GM21390 (cell line): ENCODE data around the gene POLR2L.
A peak's percentile ranks its signal among the peaks of the same experiment; 100 is the strongest.

ENCODE experiments used
- ATAC-seq: cut with Tn5 transposase; IDR thresholded peaks from one replicate; pipeline ENCODE4 v1.9.1; 2021; ENCODE audit not compliant: unreplicated experiment

The POLR2L gene

DNA sequence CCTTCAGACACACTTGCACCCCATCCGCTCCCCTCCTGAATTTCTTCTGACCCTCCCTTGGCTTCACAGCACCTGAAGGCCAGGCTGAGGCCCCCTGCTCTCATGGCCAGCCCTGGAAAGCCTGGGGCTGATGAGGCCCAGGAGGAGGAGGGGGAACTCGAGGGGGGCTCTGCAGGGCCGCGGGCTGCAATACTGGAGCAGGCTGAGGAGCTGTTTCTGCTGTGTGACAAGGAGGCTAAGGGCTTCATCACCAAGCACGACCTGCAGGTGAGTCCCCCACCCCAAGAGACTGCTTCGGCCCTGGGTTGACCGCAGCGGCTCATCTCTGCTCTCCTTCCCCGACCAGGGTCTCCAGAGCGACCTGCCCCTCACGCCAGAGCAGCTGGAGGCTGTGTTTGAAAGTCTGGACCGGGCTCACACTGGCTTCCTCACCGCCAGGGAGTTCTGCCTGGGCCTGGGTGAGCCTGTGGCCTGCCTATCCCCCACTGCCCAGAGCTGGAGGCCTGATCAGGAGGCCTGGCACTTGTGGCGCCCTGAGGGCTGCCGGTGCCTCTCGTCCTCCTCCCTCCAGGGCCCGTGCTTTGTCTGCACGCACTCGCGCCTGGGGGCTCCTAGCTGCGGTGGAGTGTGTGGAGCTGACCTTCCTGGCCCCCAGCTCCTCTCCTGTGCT is 13.7 kb downstream of the POLR2L start:
- no peak for ATAC-seq

GRCh38 chr11:827897-828192 is 14.5 kb downstream of the POLR2L start, which contains the start of gene CRACR2B:
TSS of gene CRACR2B (plus strand) at chr11:827919. CDS start at chr11:828608, 689 bp downstream.
- no peak for ATAC-seq

GRCh38 chr11:827146-827896 is 15.0 kb downstream of the POLR2L start:
- peak; percentile 37 for ATAC-seq

DNA sequence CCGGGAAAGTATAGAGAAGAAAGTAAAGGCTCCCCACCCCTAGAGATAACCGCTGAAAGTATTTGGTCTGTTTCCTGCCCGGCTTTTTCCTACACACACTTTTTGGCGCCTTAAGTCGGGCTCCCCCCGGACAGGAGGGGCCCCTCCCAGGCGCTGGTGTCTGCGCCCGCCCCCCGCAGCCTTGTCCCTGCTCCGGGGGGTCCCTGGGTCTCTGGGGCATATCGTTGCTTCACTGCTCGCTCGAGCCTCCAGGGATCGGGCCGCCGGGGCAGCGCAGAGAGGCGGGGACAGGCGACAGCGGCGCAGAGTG is 15.5 kb downstream of the POLR2L start:
- ATAC-seq, result peak; percentile 3

DNA sequence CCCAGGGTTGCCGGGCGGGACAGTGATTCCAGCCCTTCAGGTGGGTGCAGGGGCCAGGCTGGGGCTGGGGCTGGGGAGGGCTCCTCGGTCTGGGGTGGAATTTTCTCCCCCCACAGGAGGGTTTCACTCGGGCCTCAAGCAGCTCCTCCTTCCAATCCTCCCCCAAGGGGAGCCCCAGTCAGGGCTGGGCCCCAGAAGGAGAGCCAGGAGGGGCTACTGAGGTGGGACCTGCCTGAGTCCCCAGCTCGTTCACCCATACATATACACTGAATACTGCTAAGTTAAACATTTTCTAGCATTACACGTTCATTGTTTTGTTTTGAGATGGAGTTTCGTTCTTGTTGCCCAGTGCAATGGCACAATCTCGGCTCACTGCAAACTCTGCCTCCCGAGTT is 16.1 kb downstream of the POLR2L start:
- no peak for ATAC-seq

DNA sequence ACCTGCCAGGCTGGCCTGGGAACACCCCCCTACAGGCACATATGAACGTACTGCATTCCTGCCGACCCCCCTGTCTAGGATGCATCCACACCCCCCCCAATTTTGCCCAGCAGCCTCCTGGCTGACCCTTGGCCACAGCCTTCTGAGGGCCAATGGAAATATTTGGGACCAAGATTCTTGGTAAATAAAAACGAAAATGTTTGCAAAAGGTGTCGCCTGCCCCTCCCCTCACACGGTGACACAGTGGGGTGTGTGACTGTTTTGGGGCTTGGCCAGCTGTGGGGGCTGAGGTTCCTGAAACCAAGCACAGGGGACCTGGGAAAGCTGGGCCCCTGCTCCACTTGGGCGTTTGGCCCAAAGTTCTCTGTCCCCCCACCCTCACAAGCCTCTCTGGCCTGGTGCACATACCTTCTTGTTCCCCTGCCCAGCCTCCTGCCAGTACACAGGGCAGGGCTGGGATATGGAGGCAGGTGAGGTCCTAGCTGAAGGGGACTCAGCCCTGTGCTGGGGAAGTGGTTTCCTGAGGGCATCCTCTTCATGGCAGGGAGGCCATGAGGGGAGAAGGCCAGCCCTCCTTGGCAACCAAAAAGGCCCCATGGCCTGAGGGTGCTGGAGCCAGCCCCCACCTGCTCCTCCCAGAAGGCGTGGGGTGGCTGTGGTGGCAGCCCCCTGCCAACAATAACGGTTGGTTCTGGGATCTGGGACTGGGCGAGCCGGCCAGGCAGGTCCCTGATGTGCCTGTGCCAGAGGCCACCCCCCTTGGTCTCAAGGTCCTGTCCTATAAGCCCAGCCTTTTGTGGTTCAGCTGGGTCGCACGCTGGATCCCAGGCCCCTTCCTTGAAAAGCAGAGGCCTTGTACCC is 16.7 kb downstream of the POLR2L start:
- no peak for ATAC-seq

- ATAC-seq, result no peak
Measured at GRCh38 chr11:824942-825341, 17.4 kb downstream of the POLR2L start.

DNA sequence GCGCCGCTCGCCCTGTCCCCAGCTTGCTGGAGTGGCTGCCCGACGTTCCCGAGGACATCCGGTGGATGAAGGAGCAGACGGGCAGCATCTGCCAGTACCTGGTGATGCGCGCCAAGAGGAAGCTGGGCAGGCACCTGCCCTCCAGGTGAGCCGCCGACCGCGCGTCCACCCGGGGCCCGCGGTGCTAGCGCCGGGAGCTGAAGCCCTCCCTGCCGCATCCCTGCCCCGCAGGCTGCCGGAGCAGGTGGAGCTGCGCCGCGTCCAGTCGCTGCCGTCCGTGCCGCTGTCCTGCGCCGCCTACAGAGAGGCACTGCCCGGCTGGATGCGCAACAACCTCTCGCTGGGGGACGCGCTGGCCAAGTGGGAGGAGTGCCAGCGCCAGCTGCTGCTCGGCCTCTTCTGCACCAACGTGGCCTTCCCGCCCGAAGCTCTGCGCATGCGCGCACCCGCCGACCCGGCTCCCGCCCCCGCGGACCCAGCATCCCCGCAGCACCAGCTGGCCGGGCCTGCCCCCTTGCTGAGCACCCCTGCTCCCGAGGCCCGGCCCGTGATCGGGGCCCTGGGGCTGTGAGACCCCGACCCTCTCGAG is 17.9 kb downstream of the POLR2L start:
- ATAC-seq, result no peak

- no peak for ATAC-seq
Measured at GRCh38 chr11:823441-824291, 18.7 kb downstream of the POLR2L start.

GRCh38 chr11:821512-822371 is 20.6 kb downstream of the POLR2L start:
- no peak for ATAC-seq

DNA sequence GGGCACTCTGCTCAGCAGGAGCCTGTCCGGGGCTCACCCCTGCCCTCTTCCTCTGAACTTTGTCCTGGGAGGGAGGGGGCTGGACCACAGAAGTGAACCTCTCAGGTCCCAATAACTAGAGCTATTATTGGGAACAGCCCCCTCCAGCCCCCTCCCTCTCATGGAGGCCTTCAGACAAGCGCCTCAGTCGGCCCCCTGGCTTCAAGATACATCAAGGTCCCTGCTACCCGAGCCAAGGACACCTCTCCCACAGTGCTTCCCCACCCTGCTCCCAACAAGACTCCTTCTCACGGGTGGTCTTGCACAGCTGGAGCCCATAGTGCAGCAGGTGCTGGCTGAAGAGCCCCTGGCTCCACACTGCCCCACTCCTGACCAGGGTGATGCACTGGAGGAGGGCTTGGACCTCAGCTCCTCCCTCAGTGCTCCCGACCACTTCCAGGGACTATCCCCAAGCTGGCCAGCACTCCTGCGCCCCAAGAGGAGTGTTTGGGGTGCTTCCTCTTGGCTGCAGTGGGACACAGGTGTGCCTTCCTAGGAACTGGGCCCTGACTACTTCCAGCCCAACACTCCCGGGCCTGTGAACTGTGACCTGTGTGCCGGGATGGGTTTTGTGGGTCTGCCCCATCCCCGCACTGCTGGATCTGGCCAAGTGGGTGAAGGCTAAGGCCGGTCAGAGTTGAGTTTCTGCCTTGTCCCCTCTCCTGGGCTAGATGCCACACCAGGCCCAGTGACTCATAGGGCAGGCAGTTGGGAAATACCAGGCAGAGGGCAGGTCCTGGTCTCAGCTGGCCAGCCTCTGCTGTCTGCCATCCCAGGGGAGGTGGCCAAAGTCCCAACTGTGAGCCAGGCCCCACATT is 21.4 kb downstream of the POLR2L start:
- no peak for ATAC-seq

GRCh38 chr11:819943-820649 is 22.2 kb downstream of the POLR2L start:
- peak; percentile 63 for ATAC-seq

GRCh38 chr11:819129-819931 is 23.0 kb downstream of the POLR2L start:
- ATAC-seq, result peak; percentile 65

DNA sequence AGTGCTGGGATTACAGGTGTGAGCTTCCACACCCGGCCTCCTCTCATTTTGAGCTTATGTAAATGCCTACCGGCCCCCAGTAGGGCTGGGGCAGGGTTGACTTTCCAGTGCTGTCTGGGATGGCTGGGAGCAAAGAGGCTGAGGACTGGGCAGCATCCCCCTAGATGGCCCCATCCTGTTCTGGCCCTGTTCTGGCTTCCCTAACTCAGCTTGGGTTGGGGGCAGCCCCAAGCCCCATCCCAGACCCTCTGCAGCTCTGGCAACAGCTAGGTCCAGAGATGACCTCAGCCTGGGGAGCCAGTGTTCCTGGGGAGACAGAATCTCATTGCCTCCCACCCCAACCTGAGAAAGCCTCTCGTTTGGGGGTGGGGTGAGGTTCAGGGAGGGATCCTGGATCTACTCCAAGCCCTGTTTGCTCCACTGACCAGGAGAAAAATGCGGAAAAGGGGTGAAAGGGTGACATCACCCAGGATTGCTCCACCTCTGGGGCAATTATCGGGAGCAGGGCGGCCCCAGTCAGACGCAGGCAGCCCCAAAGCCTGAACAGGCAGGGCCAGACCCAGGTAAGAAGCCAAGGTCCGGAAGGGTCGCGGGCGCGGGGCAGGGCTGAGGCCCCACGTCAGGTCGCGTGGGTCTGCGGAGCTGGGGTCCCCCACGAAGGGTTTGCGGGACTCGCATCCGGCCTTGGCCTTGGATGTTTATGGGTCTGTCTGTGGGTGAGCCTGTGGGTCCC is 23.8 kb downstream of the POLR2L start, which contains the start of gene PNPLA2:
Gene PNPLA2, plus strand, starts transcription at position 519 of the 733 bp plus-strand sequence. CDS start 805 bp downstream, outside the sequence.
- ATAC-seq, result no peak

- no peak for ATAC-seq
Measured at GRCh38 chr11:816433-816779, 25.9 kb downstream of the POLR2L start.

GRCh38 chr11:815675-816432 is 26.5 kb downstream of the POLR2L start:
- no peak for ATAC-seq
